MM.1S (cell line): Measurements from ENCODE around the gene CDKN2C.

ENCODE experiments used
- DNase-seq: peaks from one replicate; pipeline ENCODE4 v3.0.0-alpha.2; 2015
- H2AFZ ChIP-seq: fragments of 300-600 bp; sonication (generic); 2 replicates; pipeline ENCODE4 v1.6.0; 2016; ENCODE audit warnings: antibody characterized with exemption, low read length
- H3F3A ChIP-seq: fragments of 300-600 bp; sonication (generic); 2 replicates; pipeline ENCODE4 v1.6.1; 2016; ENCODE audit warnings: mild to moderate bottlenecking, antibody characterized with exemption, low read length, moderate library complexity, mixed read lengths; ENCODE audit not compliant: insufficient read depth
- H3K27ac ChIP-seq: fragments of 300-600 bp; sonication (generic); 2 replicates; pipeline ENCODE4 v1.5.1; 2016; ENCODE audit warnings: mild to moderate bottlenecking, low read length
- H3K27me3 ChIP-seq: fragments of 300-600 bp; sonication (generic); replicated peaks from 2 replicates; pipeline ENCODE4 v1.6.0; 2016; ENCODE audit warnings: low read length; ENCODE audit not compliant: insufficient read depth
- H3K36me3 ChIP-seq: fragments of 300-600 bp; sonication (generic); replicated peaks from 2 replicates; pipeline ENCODE4 v1.6.1; 2016; ENCODE audit warnings: mild to moderate bottlenecking, low read length, mixed read lengths; ENCODE audit not compliant: insufficient read depth
- H3K4me1 ChIP-seq: fragments of 300-600 bp; sonication (generic); 2 replicates; pipeline ENCODE4 v1.6.1; 2016; ENCODE audit warnings: low read length, mixed read lengths
- H3K4me2 ChIP-seq: fragments of 300-600 bp; sonication (generic); 2 replicates; pipeline ENCODE4 v1.6.0; 2016; ENCODE audit warnings: low read depth, low read length
- H3K4me3 ChIP-seq: fragments of 300-600 bp; sonication (generic); 2 replicates; pipeline ENCODE4 v1.5.1; 2016; ENCODE audit warnings: low read length, mixed read lengths
- H3K79me2 ChIP-seq: fragments of 300-600 bp; sonication (generic); 2 replicates; pipeline ENCODE4 v1.6.1; 2016; ENCODE audit warnings: mixed run types, low read length, mixed read lengths
- H3K9ac ChIP-seq: fragments of 300-600 bp; sonication (generic); 2 replicates; pipeline ENCODE4 v1.6.1; 2016; ENCODE audit warnings: low read length, mixed read lengths
- H3K9me2 ChIP-seq: fragments of 300-600 bp; sonication (generic); replicated peaks from 2 replicates; pipeline ENCODE4 v1.6.1; 2016; ENCODE audit warnings: mild to moderate bottlenecking, low read length, mixed read lengths; ENCODE audit not compliant: insufficient read depth
- H3K9me3 ChIP-seq: fragments of 300-600 bp; sonication (generic); replicated peaks from 2 replicates; pipeline ENCODE4 v1.6.1; 2016; ENCODE audit warnings: mild to moderate bottlenecking, low read length, mixed read lengths; ENCODE audit not compliant: insufficient read depth
- H4K20me1 ChIP-seq: fragments of 300-600 bp; sonication (generic); 2 replicates; pipeline ENCODE4 v1.6.1; 2016; ENCODE audit warnings: mild to moderate bottlenecking, low read length, moderate library complexity, mixed read lengths; ENCODE audit not compliant: insufficient read depth
- CTCF ChIP-seq: fragments of 300-600 bp; sonication (generic); IDR thresholded peaks from 2 replicates; pipeline ENCODE4 v1.5.1; 2016; ENCODE audit warnings: antibody characterized with exemption, low read length, mixed read lengths
- EZH2 ChIP-seq: fragments of 300-600 bp; sonication (generic); optimal IDR thresholded peaks from 2 replicates; pipeline ENCODE3; 2017; ENCODE audit warnings: low read depth, mild to moderate bottlenecking, antibody characterized with exemption, low read length, mixed read lengths
- EZH2phosphoT487 ChIP-seq: fragments of 300-600 bp; sonication (generic); IDR thresholded peaks from 2 replicates; pipeline ENCODE4 v1.6.1; 2018; ENCODE audit warnings: antibody characterized with exemption, low read length

CDKN2C gene

GRCh38 chr1:50968821-50969610 is 1.0 kb upstream of the CDKN2C start:
- H3K36me3 ChIP-seq, result no peaks in the 10 kb centered on the region
- no peak for TF ChIP-seq CTCF
- TF ChIP-seq EZH2, result no peak
- no peak for TF ChIP-seq EZH2phosphoT487
- H3F3A ChIP-seq, result no peaks in the 10 kb centered on the region
- no peak overlapping the region for H3K9ac ChIP-seq
- no peaks in the 10 kb centered on the region for H3K27me3 ChIP-seq
- H3K9me2 ChIP-seq, result no peaks in the 10 kb centered on the region
- no peak overlapping the region for H3K4me2 ChIP-seq
- H4K20me1 ChIP-seq, result no peaks in the 10 kb centered on the region
- no peak overlapping the region for H3K4me3 ChIP-seq
- H3K4me1 ChIP-seq, result no peaks in the 10 kb centered on the region
- no peak overlapping the region for H3K27ac ChIP-seq
- DNase-seq, result no peak
- H3K9me3 ChIP-seq, result no peaks in the 10 kb centered on the region
- no peak overlapping the region for H2AFZ ChIP-seq
- H3K79me2 ChIP-seq, result no peaks in the 10 kb centered on the region

- no peaks in the 10 kb centered on the region for H3F3A ChIP-seq
- no peak overlapping the region for H3K4me3 ChIP-seq
- H3K4me1 ChIP-seq, result no peaks in the 10 kb centered on the region
- TF ChIP-seq EZH2phosphoT487 (no peak), CTCF (no peak), EZH2 (no peak)
- DNase-seq, result no peak
- no peaks in the 10 kb centered on the region for H3K27me3 ChIP-seq
- H3K9me3 ChIP-seq, result no peaks in the 10 kb centered on the region
- H4K20me1 ChIP-seq, result no peaks in the 10 kb centered on the region
- H3K27ac ChIP-seq, result no peak overlapping the region
- H3K9me2 ChIP-seq, result no peaks in the 10 kb centered on the region
- H3K9ac ChIP-seq, result no peak overlapping the region
- H3K4me2 ChIP-seq, result no peak overlapping the region
- no peak overlapping the region for H2AFZ ChIP-seq
- no peaks in the 10 kb centered on the region for H3K36me3 ChIP-seq
- no peaks in the 10 kb centered on the region for H3K79me2 ChIP-seq
Measured at GRCh38 chr1:50970509-50970887, 453 bp downstream of the CDKN2C start.

- DNase-seq, result no peak
- Histone ChIP-seq H3K9me3 (no peaks in the 10 kb centered on the region), H2AFZ (no peak overlapping the region), H3K9ac (no peak overlapping the region), H3F3A (no peaks in the 10 kb centered on the region), H3K4me1 (no peaks in the 10 kb centered on the region), H3K9me2 (no peaks in the 10 kb centered on the region), H4K20me1 (no peaks in the 10 kb centered on the region), H3K27me3 (no peaks in the 10 kb centered on the region), H3K79me2 (no peaks in the 10 kb centered on the region), H3K27ac (no peak overlapping the region), H3K36me3 (no peaks in the 10 kb centered on the region), H3K4me2 (no peak overlapping the region), H3K4me3 (no peak overlapping the region)
- TF ChIP-seq CTCF (no peak), EZH2 (no peak), EZH2phosphoT487 (no peak)
Measured at GRCh38 chr1:50970931-50971582, 1.0 kb downstream of the CDKN2C start.
